Pancreas (tissue), 10 donors: ENCODE results near the gene CASZ1. TPM values are rescaled to one million over a fixed set of nuclear protein-coding genes. Genes with fewer than 3 reads are reported as not detected.
A peak's percentile ranks its signal among the peaks of the same experiment; 100 is the strongest.

Source experiments
- ATAC-seq, 4 donors: fragments of 200-7000 bp; cut with Tn5 transposase; one replicate each; pipeline versions ENCODE4 v1.8.0 to v1.9.1; 2020; ENCODE audit warnings: mild to moderate bottlenecking in 4 of 4, moderate library complexity in 4 of 4
- DNase-seq, 6 donors: peaks; one replicate each; pipeline ENCODE4 v3.0.0-alpha.2; 2020
- FAIRE-seq: peaks from 2 replicates; lab custom pipeline; 2012; peaks lifted over from hg19 to GRCh38; lab: Jason Lieb, UNC
- H3K27ac ChIP-seq, 4 donors: fragments of 200-600 bp; sonication (generic); 1 replicate in 3 of 4; 2 replicates in 1 of 4; pipeline versions ENCODE4 v1.5.0 to v1.8.0; 2020
- H3K27me3 ChIP-seq, 4 donors: fragments of 200-600 bp; one replicate each; pipeline ENCODE4 v1.8.0; 2021
- H3K36me3 ChIP-seq, 3 donors: fragments of 200-600 bp; sonication (generic) in 1 of 3; one replicate each; pipeline versions ENCODE4 v1.5.0 to v1.8.0; 2020 to 2021
- H3K4me1 ChIP-seq, 3 donors: fragments of 200-600 bp; one replicate each; pipeline ENCODE4 v1.8.0; 2021
- H3K4me3 ChIP-seq, 4 donors: fragments of 200-600 bp; sonication (generic) in 2 of 4; one replicate each; pipeline versions ENCODE4 v1.5.0 to v1.8.0; 2020 to 2021
- H3K9me3 ChIP-seq, 4 donors: fragments of 200-600 bp; one replicate each; pipeline ENCODE4 v1.8.0; 2021
- WGBS, 2 donors: extraction: QIAGEN DNeasy Blood & Tissue Kit; methylation state at CpG; one replicate each; pipeline ENCODE4 v1.1.7; 2013; 5-methylcytosine and 5-hydroxymethylcytosine counted together
- intact Hi-C, 3 donors: fragments of 100-400 bp; cut with DNase I; formaldehyde crosslinking; loops; one replicate each; pipeline versions ENCODE4 v1.11.1 to v1.14.2; 2022
- polyA plus RNA-seq, 2 donors: library from polyadenylated mRNA; stranded (reverse); fragments of 200-250 nt; gene quantifications; one replicate each; pipeline ENCODE4 v1.2.3, GENCODE V29; 2013
- total RNA-seq, 6 donors: library from RNA; stranded (reverse); fragmentation: NEBNext Ultra II Directional in 4 of 6; extraction: Animal tissue kit (Norgen Biotek cat#: 25700) in 4 of 6; gene quantifications; one replicate each; pipeline versions ENCODE4 v1.2.1 to v1.2.4, GENCODE V29; 2021 to 2023
- TF ChIP-seq, protein P1 (sequence below), 4 donors: fragments of 200-600 bp; sonication (generic) in 3 of 4; IDR thresholded peaks; one replicate each; pipeline versions ENCODE4 v1.5.0 to v1.8.0; 2021; ENCODE audit warnings: antibody characterized with exemption in 4 of 4
- donor health status: healthy with polysubstance abuse.
- donor health status: DM: no; HTN: no; CAD: no; lungs with moderate emphysema.
- donor health status: DM: no; HTN: no; CAD: no.
- donor health status: control.
- donor health status: control.
- donor health status: Bipolar disorder and iron deficiency.
- donor health status: DM: yes; HTN: yes; CAD: no.
- donor health status: DM: no; HTN: no; CAD: no.
- donor health status: DM: no; HTN: no; CAD: no.
- donor health status: DM: yes; HTN: yes; CAD: no.

Gene CASZ1
- total and polyA plus RNA-seq, 8 donors = 6.7 to 18.9 (median 13.8) TPM

DNA sequence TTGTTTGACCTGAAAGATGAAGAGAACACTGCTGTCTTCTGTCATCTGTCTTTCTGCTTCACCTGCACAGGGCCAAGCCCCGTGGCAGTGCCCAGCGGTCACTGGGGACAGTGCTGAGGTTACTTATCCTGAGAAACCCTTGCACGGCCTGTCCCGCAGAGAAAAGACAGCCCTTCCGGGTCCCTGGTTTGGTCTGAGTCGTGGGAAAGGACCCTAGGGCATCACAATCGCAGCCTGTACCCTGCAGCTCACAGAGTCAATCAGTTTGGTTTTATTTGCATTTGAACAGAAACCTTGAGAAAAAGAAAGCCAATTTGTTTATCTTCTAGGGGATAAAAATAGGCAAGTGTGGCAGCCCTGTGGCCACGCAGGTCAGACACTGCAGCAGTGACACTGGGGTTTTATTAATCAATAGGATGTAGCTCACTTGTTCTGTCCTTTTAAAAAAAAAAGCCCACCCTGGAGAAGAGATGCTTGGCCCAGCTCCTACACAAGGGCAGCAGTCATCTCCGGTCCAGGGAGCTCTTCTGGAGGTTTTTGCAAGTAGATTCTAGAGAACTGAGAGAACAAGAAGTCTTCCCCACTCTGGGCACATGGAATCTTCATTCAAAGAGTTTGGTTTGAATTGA is 201.7 kb downstream of the CASZ1 start:
- DNase-seq = no peak
- Histone ChIP-seq H3K27me3 (no peaks in the 10 kb centered on the region), H3K4me1 (peaks cover 8 to 18% (median 11%) of the 10 kb centered on the region in 3 donors), H3K9me3 (no peaks in the 10 kb centered on the region), H3K27ac (no peak overlapping the region), H3K4me3 (no peak overlapping the region), H3K36me3 (no peaks in the 10 kb centered on the region)
- intact Hi-C loops = no loop called here
- no peak for FAIRE-seq
- peak in 2 of 4 donors; percentile 17 to 26 for ATAC-seq
- WGBS, 2 donors = 32 to 37% methylated on average over 9 of the region's 9 CpGs
- TF ChIP-seq, protein P1, sequence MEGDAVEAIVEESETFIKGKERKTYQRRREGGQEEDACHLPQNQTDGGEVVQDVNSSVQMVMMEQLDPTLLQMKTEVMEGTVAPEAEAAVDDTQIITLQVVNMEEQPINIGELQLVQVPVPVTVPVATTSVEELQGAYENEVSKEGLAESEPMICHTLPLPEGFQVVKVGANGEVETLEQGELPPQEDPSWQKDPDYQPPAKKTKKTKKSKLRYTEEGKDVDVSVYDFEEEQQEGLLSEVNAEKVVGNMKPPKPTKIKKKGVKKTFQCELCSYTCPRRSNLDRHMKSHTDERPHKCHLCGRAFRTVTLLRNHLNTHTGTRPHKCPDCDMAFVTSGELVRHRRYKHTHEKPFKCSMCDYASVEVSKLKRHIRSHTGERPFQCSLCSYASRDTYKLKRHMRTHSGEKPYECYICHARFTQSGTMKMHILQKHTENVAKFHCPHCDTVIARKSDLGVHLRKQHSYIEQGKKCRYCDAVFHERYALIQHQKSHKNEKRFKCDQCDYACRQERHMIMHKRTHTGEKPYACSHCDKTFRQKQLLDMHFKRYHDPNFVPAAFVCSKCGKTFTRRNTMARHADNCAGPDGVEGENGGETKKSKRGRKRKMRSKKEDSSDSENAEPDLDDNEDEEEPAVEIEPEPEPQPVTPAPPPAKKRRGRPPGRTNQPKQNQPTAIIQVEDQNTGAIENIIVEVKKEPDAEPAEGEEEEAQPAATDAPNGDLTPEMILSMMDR (IDR thresholded peaks at IDR 0.05) = no peak

DNA sequence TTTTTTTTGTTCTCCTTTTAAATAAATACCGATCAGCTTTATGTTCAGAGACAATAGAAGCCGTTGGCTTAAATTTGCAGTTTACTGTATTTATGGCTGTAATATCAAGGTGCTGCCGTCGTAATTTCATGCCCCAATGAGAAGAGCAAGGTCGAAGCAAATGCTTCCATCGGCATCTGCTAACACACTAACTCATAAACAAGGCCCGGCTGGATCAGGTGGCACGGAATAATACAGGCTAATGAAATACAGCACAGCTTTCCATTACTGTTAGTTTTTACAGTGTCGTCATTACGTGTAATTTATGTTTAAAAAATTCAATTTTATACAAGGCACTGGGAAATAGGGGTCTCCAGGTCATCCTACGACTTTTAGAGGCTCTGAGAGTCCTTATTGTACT is 202.7 kb downstream of the CASZ1 start:
- no peak for ATAC-seq
- intact Hi-C loops = no loop called here
- Histone ChIP-seq H3K36me3 (no peaks in the 10 kb centered on the region), H3K4me1 (peaks cover 2 to 15% (median 6%) of the 10 kb centered on the region in 3 donors), H3K27me3 (no peaks in the 10 kb centered on the region), H3K27ac (no peak overlapping the region), H3K4me3 (no peak overlapping the region), H3K9me3 (no peaks in the 10 kb centered on the region)
- FAIRE-seq = no peak
- TF ChIP-seq, protein P1 (IDR thresholded peaks at IDR 0.05) = no peak
- DNase-seq = no peak
- 82 to 93% methylated on average over 11 of the region's 11 CpGs for WGBS, 2 donors

DNA sequence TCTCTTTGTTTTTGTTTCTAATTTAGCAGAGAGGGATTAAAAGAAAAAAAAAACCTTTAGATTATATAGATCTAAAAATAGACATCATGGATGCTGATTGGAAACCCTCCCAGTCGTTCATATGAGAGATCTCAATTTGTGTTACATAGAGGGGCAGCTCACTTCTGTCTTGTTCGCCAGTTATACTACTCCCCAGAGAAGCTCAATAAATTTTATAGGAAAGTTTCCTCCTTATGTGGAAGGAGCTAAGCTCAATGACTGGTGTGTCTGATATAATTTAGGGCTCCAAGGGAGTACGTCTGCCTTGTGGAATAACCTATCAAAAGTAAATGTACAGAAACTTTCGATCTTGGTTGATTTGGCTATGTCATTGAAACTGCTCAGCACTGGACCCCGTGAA is 204.1 kb downstream of the CASZ1 start:
- H3K4me3 ChIP-seq = no peak overlapping the region
- H3K4me1 ChIP-seq = peaks cover 2 to 15% (median 6%) of the 10 kb centered on the region in 3 donors
- no peak for FAIRE-seq
- no peak for DNase-seq
- ATAC-seq = no peak
- no peak overlapping the region for H3K27ac ChIP-seq
- 56 to 61% methylated on average over 5 of the region's 5 CpGs for WGBS, 2 donors
- H3K9me3 ChIP-seq = no peaks in the 10 kb centered on the region
- H3K36me3 ChIP-seq = no peaks in the 10 kb centered on the region
- intact Hi-C loops = no loop called here
- no peaks in the 10 kb centered on the region for H3K27me3 ChIP-seq
- TF ChIP-seq, protein P1 (IDR thresholded peaks at IDR 0.05) = no peak

DNA sequence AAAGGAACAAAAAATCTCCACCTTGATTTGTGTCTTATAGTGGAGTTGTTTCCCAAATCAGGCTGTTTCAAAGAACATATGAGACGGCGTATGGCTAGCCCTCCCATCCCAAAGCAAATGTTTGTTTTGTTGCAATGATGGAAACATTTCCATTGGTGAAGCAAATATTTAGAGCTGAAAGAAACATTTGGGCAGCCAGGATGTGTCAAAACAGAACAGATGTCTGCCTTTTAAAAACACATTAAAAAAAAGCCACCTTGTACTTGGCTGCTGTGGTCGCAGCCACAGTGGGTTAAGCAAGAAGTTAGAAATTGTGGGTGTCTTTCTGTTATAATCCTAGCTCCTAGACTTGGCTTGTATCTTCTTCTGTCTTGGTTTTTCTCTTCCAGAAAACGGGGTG is 205.4 kb downstream of the CASZ1 start:
- H3K4me3 ChIP-seq = no peak overlapping the region
- DNase-seq (no peak), ATAC-seq (peak in 2 of 4 donors; percentile 45 to 47), FAIRE-seq (no peak)
- H3K27me3 ChIP-seq = no peaks in the 10 kb centered on the region
- H3K27ac ChIP-seq = no peak overlapping the region
- 34 to 45% methylated on average over 4 of the region's 4 CpGs for WGBS, 2 donors
- intact Hi-C loops = no loop called here
- TF ChIP-seq, protein P1 (IDR thresholded peaks at IDR 0.05) = no peak
- H3K9me3 ChIP-seq = no peaks in the 10 kb centered on the region
- H3K4me1 ChIP-seq = peaks cover 2 to 15% (median 6%) of the 10 kb centered on the region in 3 donors
- H3K36me3 ChIP-seq = no peaks in the 10 kb centered on the region

DNA sequence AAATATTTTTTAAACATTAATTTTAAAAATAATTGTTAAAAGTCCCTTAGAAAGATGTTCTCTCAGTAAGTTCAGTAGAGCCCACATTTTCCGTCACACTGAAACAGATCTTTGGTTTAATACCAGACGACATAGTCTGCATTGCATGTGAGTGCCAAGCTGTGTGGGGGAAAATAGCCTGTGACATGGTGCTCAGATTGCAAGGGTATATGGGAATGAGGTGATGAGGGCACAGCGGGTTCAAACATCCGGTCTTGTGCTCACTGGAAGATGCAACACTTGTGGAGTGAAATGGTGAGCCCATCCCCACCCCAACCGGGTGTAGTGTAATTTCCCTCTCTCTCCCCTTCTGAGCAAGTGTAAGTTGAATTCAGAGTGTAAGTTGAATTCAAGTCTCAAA is 207.4 kb downstream of the CASZ1 start:
- ATAC-seq = no peak
- Histone ChIP-seq H3K27ac (no peak overlapping the region), H3K27me3 (no peaks in the 10 kb centered on the region), H3K4me1 (peaks cover 0 to 10% (median 0%) of the 10 kb centered on the region in 3 donors), H3K9me3 (no peaks in the 10 kb centered on the region), H3K4me3 (no peak overlapping the region), H3K36me3 (no peaks in the 10 kb centered on the region)
- TF ChIP-seq, protein P1 (IDR thresholded peaks at IDR 0.05) = no peak
- intact Hi-C loops = no loop called here
- DNase-seq = no peak
- no peak for FAIRE-seq
- 88 to 93% methylated on average over 5 of the region's 5 CpGs for WGBS, 2 donors
